Neural progenitor cell (in vitro differentiated cells): Measurements from ENCODE around the gene SLC15A3. TPM values are rescaled to one million over a fixed set of nuclear protein-coding genes. Genes with fewer than 3 reads are reported as not detected.
A peak's percentile ranks its signal among the peaks of the same experiment; 100 is the strongest.

Experiments
- DNase-seq: peaks from one replicate; pipeline ENCODE4 v3.0.0-alpha.2; 2016; ENCODE audit warnings: low spot score
- H2AFZ ChIP-seq: fragments of 200-600 bp; sonication (generic); replicated peaks from 2 replicates; pipeline ENCODE4 v1.6.1; 2016; ENCODE audit warnings: antibody characterized with exemption
- H3F3A ChIP-seq: fragments of 200-600 bp; sonication (generic); 2 replicates; pipeline ENCODE4 v1.6.1; 2016; ENCODE audit warnings: antibody characterized with exemption, low read depth
- H3K27ac ChIP-seq: fragments of 200-600 bp; sonication (generic); 2 replicates; pipeline ENCODE4 v1.5.1; 2016; ENCODE audit warnings: mild to moderate bottlenecking
- H3K27me3 ChIP-seq: fragments of 200-600 bp; sonication (generic); 2 replicates; pipeline ENCODE4 v1.6.1; 2016; ENCODE audit warnings: mild to moderate bottlenecking, moderate library complexity
- H3K36me3 ChIP-seq: fragments of 200-600 bp; sonication (generic); 2 replicates; pipeline ENCODE4 v1.5.1; 2016
- H3K4me1 ChIP-seq: fragments of 200-600 bp; sonication (generic); 2 replicates; pipeline ENCODE4 v1.6.1; 2016; ENCODE audit warnings: mixed run types
- H3K4me2 ChIP-seq: fragments of 200-600 bp; sonication (generic); 2 replicates; pipeline ENCODE4 v1.6.1; 2016
- H3K4me3 ChIP-seq: fragments of 200-600 bp; sonication (generic); 2 replicates; pipeline ENCODE4 v1.5.1; 2016
- H3K79me2 ChIP-seq: fragments of 200-600 bp; sonication (generic); 2 replicates; pipeline ENCODE4 v1.6.1; 2016; ENCODE audit warnings: low read depth
- H3K9ac ChIP-seq: fragments of 200-600 bp; sonication (generic); 2 replicates; pipeline ENCODE4 v1.6.1; 2016
- H3K9me3 ChIP-seq: fragments of 200-600 bp; sonication (generic); 2 replicates; pipeline ENCODE4 v1.5.1; 2016; ENCODE audit warnings: low read depth
- H4K20me1 ChIP-seq: fragments of 200-600 bp; sonication (generic); 2 replicates; pipeline ENCODE4 v1.6.1; 2016; ENCODE audit warnings: low read depth
- H3K27ac Mint-ChIP-seq: 3 replicates; pipeline ENCODE4 v1.8.0; 2021; ENCODE audit warnings: mixed read lengths
- H3K27me3 Mint-ChIP-seq: 2 replicates; pipeline ENCODE4 v1.8.0; 2022; ENCODE audit warnings: low read depth, mild to moderate bottlenecking, inconsistent platforms, moderate library complexity, mixed read lengths; ENCODE audit not compliant: insufficient read depth
- H3K36me3 Mint-ChIP-seq: 3 replicates; pipeline ENCODE4 v1.8.0; 2021; ENCODE audit warnings: mixed read lengths
- H3K4me1 Mint-ChIP-seq: 3 replicates; pipeline ENCODE4 v1.8.0; 2021; ENCODE audit warnings: mixed read lengths
- H3K4me3 Mint-ChIP-seq: 3 replicates; pipeline ENCODE4 v1.8.0; 2021; ENCODE audit warnings: mild to moderate bottlenecking, moderate library complexity, mixed read lengths
- H3K9me3 Mint-ChIP-seq: 3 replicates; pipeline ENCODE4 v1.8.0; 2020; ENCODE audit warnings: mixed read lengths
- EZH2 ChIP-seq: fragments of 200-600 bp; sonication (generic); IDR thresholded peaks from 2 replicates; pipeline ENCODE4 v1.6.1; 2017; ENCODE audit warnings: antibody characterized with exemption, mild to moderate bottlenecking, moderate library complexity
- EZH2phosphoT487 ChIP-seq: fragments of 200-600 bp; sonication (generic); IDR thresholded peaks from 2 replicates; pipeline ENCODE4 v1.6.1; 2017; ENCODE audit warnings: antibody characterized with exemption
- total RNA-seq: library from RNA; depleted of rRNA; stranded (reverse); fragments of >200 nt; gene quantifications from 2 replicates; pipeline ENCODE4 v1.2.3, GENCODE V29; 2015; ENCODE audit warnings: low replicate concordance
- TF ChIP-seq, protein P1 (sequence below): fragments of 200-600 bp; sonication (generic); IDR thresholded peaks from 2 replicates; pipeline ENCODE4 v1.5.1; 2017; ENCODE audit warnings: antibody characterized with exemption, mild to moderate bottlenecking

The SLC15A3 gene
- total RNA-seq, 1 donor from 2014 or later: 1.4 TPM

DNA sequence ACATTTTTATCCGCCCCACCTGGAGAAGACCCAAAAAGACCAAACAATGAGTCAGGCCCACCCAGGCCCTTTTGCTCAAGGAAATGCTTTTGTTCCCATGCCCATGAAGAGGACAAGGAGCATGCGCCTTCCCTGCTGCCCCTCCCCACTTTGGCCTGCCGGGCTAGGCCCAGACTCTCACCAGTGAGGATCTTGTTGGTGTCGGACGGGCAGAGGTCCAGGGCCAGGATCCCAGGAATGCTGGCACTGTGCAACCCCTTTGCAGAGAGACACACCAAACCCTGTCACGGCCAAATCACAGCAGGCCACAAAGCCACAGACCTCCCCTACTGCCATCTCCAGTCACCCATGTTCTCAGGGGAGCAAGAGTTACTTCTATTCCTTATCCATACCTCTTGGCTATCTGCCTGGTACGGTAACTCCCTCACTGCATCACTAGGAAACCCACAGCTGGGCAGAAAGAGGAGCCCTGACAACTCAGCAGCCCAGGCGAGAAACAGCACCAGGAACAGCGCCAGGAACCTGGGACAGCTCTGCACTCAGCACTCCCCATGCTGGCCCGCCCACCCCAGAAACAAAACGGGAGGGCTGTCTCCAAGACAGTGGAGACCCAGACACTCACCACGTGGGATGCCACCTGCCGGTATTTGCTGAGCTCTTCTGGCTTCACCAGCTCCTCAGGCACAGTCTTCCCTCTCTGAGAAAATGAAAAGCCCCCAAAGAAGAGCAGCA lies 51.1 kb downstream of the SLC15A3 start:
- peaks cover 7% of the 10 kb centered on the region for H3K27me3 Mint-ChIP-seq
- peaks cover 19% of the 10 kb centered on the region for H3K36me3 Mint-ChIP-seq
- Histone ChIP-seq H3K36me3 (peaks cover 23% of the 10 kb centered on the region), H3K4me2 (no peak overlapping the region), H3K4me3 (no peak overlapping the region), H3K27me3 (no peaks in the 10 kb centered on the region), H4K20me1 (peaks cover 30% of the 10 kb centered on the region), H3K9ac (no peak overlapping the region), H2AFZ (no peak overlapping the region), H3K4me1 (peaks cover 11% of the 10 kb centered on the region), H3F3A (peaks cover 11% of the 10 kb centered on the region), H3K9me3 (no peaks in the 10 kb centered on the region), H3K79me2 (peaks cover 35% of the 10 kb centered on the region), H3K27ac (no peak overlapping the region)
- TF ChIP-seq, protein P1, sequence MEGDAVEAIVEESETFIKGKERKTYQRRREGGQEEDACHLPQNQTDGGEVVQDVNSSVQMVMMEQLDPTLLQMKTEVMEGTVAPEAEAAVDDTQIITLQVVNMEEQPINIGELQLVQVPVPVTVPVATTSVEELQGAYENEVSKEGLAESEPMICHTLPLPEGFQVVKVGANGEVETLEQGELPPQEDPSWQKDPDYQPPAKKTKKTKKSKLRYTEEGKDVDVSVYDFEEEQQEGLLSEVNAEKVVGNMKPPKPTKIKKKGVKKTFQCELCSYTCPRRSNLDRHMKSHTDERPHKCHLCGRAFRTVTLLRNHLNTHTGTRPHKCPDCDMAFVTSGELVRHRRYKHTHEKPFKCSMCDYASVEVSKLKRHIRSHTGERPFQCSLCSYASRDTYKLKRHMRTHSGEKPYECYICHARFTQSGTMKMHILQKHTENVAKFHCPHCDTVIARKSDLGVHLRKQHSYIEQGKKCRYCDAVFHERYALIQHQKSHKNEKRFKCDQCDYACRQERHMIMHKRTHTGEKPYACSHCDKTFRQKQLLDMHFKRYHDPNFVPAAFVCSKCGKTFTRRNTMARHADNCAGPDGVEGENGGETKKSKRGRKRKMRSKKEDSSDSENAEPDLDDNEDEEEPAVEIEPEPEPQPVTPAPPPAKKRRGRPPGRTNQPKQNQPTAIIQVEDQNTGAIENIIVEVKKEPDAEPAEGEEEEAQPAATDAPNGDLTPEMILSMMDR: no peak
- TF ChIP-seq EZH2 (no peak), EZH2phosphoT487 (no peak)
- H3K4me1 Mint-ChIP-seq: peaks cover 21% of the 10 kb centered on the region
- DNase-seq: no peak
- H3K9me3 Mint-ChIP-seq: no peaks in the 10 kb centered on the region
- no peak overlapping the region for H3K27ac Mint-ChIP-seq
- no peak overlapping the region for H3K4me3 Mint-ChIP-seq

DNA sequence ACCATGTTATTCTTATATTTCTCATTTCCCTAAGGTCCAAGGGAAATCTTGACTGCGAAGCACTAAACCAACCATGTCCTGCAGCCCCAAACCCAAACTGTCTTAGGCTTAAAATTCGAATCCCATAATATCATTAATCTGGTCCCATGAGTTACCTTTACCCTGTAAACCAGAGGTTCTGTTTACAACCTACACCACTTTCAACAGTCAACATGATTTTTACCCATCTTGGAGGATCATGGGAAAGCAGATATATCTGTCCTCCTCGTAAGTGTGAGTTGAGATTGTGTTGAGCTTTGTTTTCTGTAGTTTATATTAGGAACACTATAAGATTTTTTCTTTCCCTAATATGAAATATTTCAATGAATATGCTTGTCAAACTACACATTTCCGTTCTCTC lies 52.0 kb downstream of the SLC15A3 start:
- Histone ChIP-seq H3K36me3 (peaks cover 23% of the 10 kb centered on the region), H3K9ac (no peak overlapping the region), H3K79me2 (peaks cover 27% of the 10 kb centered on the region), H2AFZ (no peak overlapping the region), H3F3A (peaks cover 7% of the 10 kb centered on the region), H4K20me1 (peaks cover 22% of the 10 kb centered on the region), H3K4me2 (no peak overlapping the region), H3K27ac (no peak overlapping the region), H3K4me3 (no peak overlapping the region), H3K4me1 (peaks cover 6% of the 10 kb centered on the region), H3K9me3 (no peaks in the 10 kb centered on the region), H3K27me3 (no peaks in the 10 kb centered on the region)
- H3K4me1 Mint-ChIP-seq: peaks cover 14% of the 10 kb centered on the region
- no peak for DNase-seq
- peaks cover 7% of the 10 kb centered on the region for H3K27me3 Mint-ChIP-seq
- H3K27ac Mint-ChIP-seq: no peak overlapping the region
- H3K4me3 Mint-ChIP-seq: no peak overlapping the region
- H3K9me3 Mint-ChIP-seq: no peaks in the 10 kb centered on the region
- peaks cover 27% of the 10 kb centered on the region for H3K36me3 Mint-ChIP-seq
- no peak for TF ChIP-seq EZH2phosphoT487
- TF ChIP-seq, protein P1: no peak

DNA sequence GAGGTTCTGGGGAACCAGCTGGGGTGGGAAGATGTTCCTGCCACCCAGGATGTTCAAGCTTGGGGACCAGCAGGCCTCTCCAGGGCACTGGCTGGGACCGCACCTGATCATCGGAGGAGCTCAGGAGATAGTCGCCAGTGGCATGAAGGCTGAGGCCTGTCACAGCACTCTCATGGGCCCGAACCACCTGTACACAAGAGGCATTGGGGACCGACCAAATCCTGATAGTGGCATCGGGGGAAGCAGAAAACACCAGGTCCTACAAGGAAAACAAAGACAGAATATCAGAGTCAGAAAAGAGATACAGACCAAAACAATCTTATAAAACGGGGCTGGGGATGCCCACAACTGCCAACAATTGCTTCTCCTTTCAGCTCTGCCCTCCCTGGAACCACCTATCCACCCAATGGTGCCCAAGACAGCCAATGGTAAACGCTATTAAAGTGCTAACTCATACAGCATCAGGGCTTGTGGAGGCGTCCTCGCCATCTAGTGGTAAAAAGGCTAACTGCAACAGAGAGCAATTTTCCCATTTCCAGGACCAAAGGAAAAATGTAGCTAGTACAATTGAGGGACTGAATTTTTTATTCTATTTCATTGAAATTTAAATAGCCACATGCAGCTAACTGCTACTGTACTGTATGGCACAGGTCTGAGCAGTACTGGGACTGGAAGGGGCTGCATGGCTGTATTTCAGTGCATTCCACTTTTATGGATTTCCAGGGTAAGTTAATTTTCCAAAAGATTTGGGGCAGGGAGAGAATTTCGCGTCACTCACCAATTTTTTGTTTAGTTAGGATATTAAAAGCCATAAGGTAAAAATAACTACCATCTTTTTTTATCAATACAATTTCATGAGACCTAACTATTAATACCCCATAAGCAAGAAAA lies 52.7 kb downstream of the SLC15A3 start:
- Histone ChIP-seq H4K20me1 (peaks cover 15% of the 10 kb centered on the region), H3K4me2 (no peak overlapping the region), H3K36me3 (peaks cover 23% of the 10 kb centered on the region), H3K27ac (no peak overlapping the region), H3F3A (peaks cover 7% of the 10 kb centered on the region), H3K4me1 (no peaks in the 10 kb centered on the region), H3K79me2 (peaks cover 20% of the 10 kb centered on the region), H3K9me3 (no peaks in the 10 kb centered on the region), H3K9ac (no peak overlapping the region), H2AFZ (no peak overlapping the region), H3K4me3 (no peak overlapping the region), H3K27me3 (no peaks in the 10 kb centered on the region)
- no peak overlapping the region for H3K27ac Mint-ChIP-seq
- peaks cover 8% of the 10 kb centered on the region for H3K4me1 Mint-ChIP-seq
- peaks cover 30% of the 10 kb centered on the region for H3K36me3 Mint-ChIP-seq
- no peak for TF ChIP-seq EZH2
- TF ChIP-seq, protein P1: peak; percentile 94
- H3K27me3 Mint-ChIP-seq: peaks cover 7% of the 10 kb centered on the region
- H3K9me3 Mint-ChIP-seq: no peaks in the 10 kb centered on the region
- peak; percentile 50 for DNase-seq
- H3K4me3 Mint-ChIP-seq: no peak overlapping the region
